ENCODE results near the gene LRIG1.

DNA sequence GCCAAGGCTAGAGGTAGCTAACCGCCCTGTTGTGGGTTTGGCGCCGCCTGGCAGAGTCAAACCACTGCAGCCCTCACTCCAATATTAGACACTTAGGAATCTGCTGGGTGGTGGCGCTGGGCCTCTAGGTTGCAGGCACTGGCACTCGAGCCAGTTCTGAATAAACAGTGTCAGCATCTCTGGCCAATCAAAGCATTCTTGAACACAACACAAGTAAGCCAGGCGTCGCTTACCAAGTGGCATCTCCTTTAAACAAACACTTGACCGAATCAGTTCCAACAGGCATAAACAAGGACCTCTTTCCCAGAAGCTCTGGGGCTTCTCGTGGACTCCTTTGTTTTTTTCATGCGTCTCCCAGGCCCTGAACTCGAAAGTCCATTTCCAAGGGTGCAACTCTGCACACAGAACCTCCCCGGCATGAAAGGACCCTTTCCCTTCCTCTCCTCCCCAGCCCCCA lies 82.3 kb downstream of the LRIG1 start:
- TF ChIP-seq, protein P1, sequence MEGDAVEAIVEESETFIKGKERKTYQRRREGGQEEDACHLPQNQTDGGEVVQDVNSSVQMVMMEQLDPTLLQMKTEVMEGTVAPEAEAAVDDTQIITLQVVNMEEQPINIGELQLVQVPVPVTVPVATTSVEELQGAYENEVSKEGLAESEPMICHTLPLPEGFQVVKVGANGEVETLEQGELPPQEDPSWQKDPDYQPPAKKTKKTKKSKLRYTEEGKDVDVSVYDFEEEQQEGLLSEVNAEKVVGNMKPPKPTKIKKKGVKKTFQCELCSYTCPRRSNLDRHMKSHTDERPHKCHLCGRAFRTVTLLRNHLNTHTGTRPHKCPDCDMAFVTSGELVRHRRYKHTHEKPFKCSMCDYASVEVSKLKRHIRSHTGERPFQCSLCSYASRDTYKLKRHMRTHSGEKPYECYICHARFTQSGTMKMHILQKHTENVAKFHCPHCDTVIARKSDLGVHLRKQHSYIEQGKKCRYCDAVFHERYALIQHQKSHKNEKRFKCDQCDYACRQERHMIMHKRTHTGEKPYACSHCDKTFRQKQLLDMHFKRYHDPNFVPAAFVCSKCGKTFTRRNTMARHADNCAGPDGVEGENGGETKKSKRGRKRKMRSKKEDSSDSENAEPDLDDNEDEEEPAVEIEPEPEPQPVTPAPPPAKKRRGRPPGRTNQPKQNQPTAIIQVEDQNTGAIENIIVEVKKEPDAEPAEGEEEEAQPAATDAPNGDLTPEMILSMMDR (conservative IDR thresholded peaks at IDR 0.05 in 1 of 2, IDR thresholded peaks at IDR 0.05 in 1 of 2; ENCODE audit: low read depth in 1 of 2, low read length in 2 of 2) = no peak
- TF ChIP-seq EZH2 (IDR thresholded peaks at IDR 0.05; ENCODE audit: low read length, missing control alignments) = no peak
